Activated naive CD4-positive, alpha-beta T cell treated with anti-CD3 and anti-CD28 coated beads, Interleukin-2, amount 10 ng/mL, durations not matched to agents 7 days and 5 days (primary cell): ENCODE measurements around the gene TBC1D9B.

ENCODE experiments used
- CTCF ChIA-PET: fragments of 350-600 bp; sonication (Branson Sonifier 250); formaldehyde crosslinking; loops from one replicate; lab custom pipeline; 2021; ENCODE audit warnings: antibody characterized with exemption; lab: Charles Lee
- DNase-seq: peaks from one replicate; pipeline ENCODE4 v3.0.0-alpha.2; 2020
- H3K27ac Mint-ChIP-seq: one replicate; pipeline ENCODE4 v1.8.0; 2021; ENCODE audit warnings: mild to moderate bottlenecking, moderate library complexity, mixed read lengths
- H3K27me3 Mint-ChIP-seq: one replicate; pipeline ENCODE4 v1.8.0; 2021; ENCODE audit warnings: mild to moderate bottlenecking, mixed read lengths
- H3K36me3 Mint-ChIP-seq: one replicate; pipeline ENCODE4 v1.8.0; 2021; ENCODE audit warnings: mixed read lengths
- H3K4me1 Mint-ChIP-seq: one replicate; pipeline ENCODE4 v1.8.0; 2021; ENCODE audit warnings: mixed read lengths
- H3K4me3 Mint-ChIP-seq: one replicate; pipeline ENCODE4 v1.8.0; 2021; ENCODE audit warnings: mild to moderate bottlenecking, moderate library complexity, mixed read lengths
- H3K9me3 Mint-ChIP-seq: one replicate; pipeline ENCODE4 v1.8.0; 2021; ENCODE audit warnings: mixed read lengths

The TBC1D9B gene

GRCh38 chr5:179885491-179886090 lies 22.1 kb downstream of the TBC1D9B start:
- no peak for DNase-seq
- Mint-ChIP-seq H3K4me3 (no peak overlapping the region), H3K4me1 (no peaks in the 10 kb centered on the region), H3K9me3 (peaks cover 26% of the 10 kb centered on the region), H3K36me3 (peaks cover 64% of the 10 kb centered on the region), H3K27me3 (no peaks in the 10 kb centered on the region), H3K27ac (no peak overlapping the region)
- CTCF ChIA-PET = no interaction called here

- no peaks in the 10 kb centered on the region for H3K27me3 Mint-ChIP-seq
- peaks cover 26% of the 10 kb centered on the region for H3K9me3 Mint-ChIP-seq
- no peaks in the 10 kb centered on the region for H3K4me1 Mint-ChIP-seq
- no peak overlapping the region for H3K4me3 Mint-ChIP-seq
- no peak for DNase-seq
- CTCF ChIA-PET = interaction anchor here (2.2 kb wide), 1 partner anchor 12 kb away, joined by 6 read pairs; no protein-coding TSS in a partner anchor
- no peak overlapping the region for H3K27ac Mint-ChIP-seq
- H3K36me3 Mint-ChIP-seq = peaks cover 53% of the 10 kb centered on the region
Measured at GRCh38 chr5:179883163-179883562, 24.5 kb downstream of the TBC1D9B start.

GRCh38 chr5:179882338-179882737 lies 25.4 kb downstream of the TBC1D9B start:
- Mint-ChIP-seq H3K4me1 (no peaks in the 10 kb centered on the region), H3K4me3 (no peak overlapping the region), H3K27ac (no peak overlapping the region), H3K36me3 (peaks cover 55% of the 10 kb centered on the region), H3K9me3 (peaks cover 26% of the 10 kb centered on the region), H3K27me3 (no peaks in the 10 kb centered on the region)
- CTCF ChIA-PET = interaction anchor here (2.2 kb wide), 1 partner anchor 11 kb away, joined by 6 read pairs; no protein-coding TSS in a partner anchor
- DNase-seq = no peak

- H3K9me3 Mint-ChIP-seq = peaks cover 26% of the 10 kb centered on the region
- no peaks in the 10 kb centered on the region for H3K4me1 Mint-ChIP-seq
- no peak for DNase-seq
- CTCF ChIA-PET = interaction anchor here (2.2 kb wide), 1 partner anchor 10 kb away, joined by 6 read pairs; no protein-coding TSS in a partner anchor
- H3K27me3 Mint-ChIP-seq = no peaks in the 10 kb centered on the region
- no peak overlapping the region for H3K4me3 Mint-ChIP-seq
- H3K36me3 Mint-ChIP-seq = peaks cover 50% of the 10 kb centered on the region
- no peak overlapping the region for H3K27ac Mint-ChIP-seq
Measured at GRCh38 chr5:179880848-179881590, 26.7 kb downstream of the TBC1D9B start.

GRCh38 chr5:179880066-179880650 lies 27.5 kb downstream of the TBC1D9B start:
- peaks cover 22% of the 10 kb centered on the region for H3K9me3 Mint-ChIP-seq
- H3K4me1 Mint-ChIP-seq = no peaks in the 10 kb centered on the region
- H3K27me3 Mint-ChIP-seq = no peaks in the 10 kb centered on the region
- no peak overlapping the region for H3K4me3 Mint-ChIP-seq
- DNase-seq = no peak
- CTCF ChIA-PET = interaction anchor here (1.3 kb wide), 1 partner anchor 11 kb away, joined by 5 read pairs; no protein-coding TSS in a partner anchor
- H3K36me3 Mint-ChIP-seq = peaks cover 46% of the 10 kb centered on the region
- no peak overlapping the region for H3K27ac Mint-ChIP-seq

- no peaks in the 10 kb centered on the region for H3K27me3 Mint-ChIP-seq
- no peak overlapping the region for H3K4me3 Mint-ChIP-seq
- DNase-seq = no peak
- CTCF ChIA-PET = interaction anchor here (1.3 kb wide), 1 partner anchor 10 kb away, joined by 5 read pairs; no protein-coding TSS in a partner anchor
- H3K4me1 Mint-ChIP-seq = no peaks in the 10 kb centered on the region
- no peak overlapping the region for H3K27ac Mint-ChIP-seq
- peaks cover 44% of the 10 kb centered on the region for H3K36me3 Mint-ChIP-seq
- H3K9me3 Mint-ChIP-seq = peaks cover 18% of the 10 kb centered on the region
Measured at GRCh38 chr5:179879690-179880010, 28.0 kb downstream of the TBC1D9B start.

- no peak for DNase-seq
- Mint-ChIP-seq H3K36me3 (peaks cover 39% of the 10 kb centered on the region), H3K9me3 (peaks cover 13% of the 10 kb centered on the region), H3K27ac (no peak overlapping the region), H3K27me3 (no peaks in the 10 kb centered on the region), H3K4me3 (no peak overlapping the region), H3K4me1 (no peaks in the 10 kb centered on the region)
- CTCF ChIA-PET = interaction anchor here (1.3 kb wide), 2 partner anchors 10 to 77 kb away, joined by 3 to 5 read pairs; no protein-coding TSS in a partner anchor
Measured at GRCh38 chr5:179879003-179879689, 28.6 kb downstream of the TBC1D9B start.

GRCh38 chr5:179878222-179879002 lies 29.3 kb downstream of the TBC1D9B start:
- Mint-ChIP-seq H3K4me3 (no peak overlapping the region), H3K27me3 (no peaks in the 10 kb centered on the region), H3K4me1 (no peaks in the 10 kb centered on the region), H3K27ac (no peak overlapping the region), H3K9me3 (peaks cover 7% of the 10 kb centered on the region), H3K36me3 (peaks cover 33% of the 10 kb centered on the region)
- no peak for DNase-seq
- CTCF ChIA-PET = interaction anchor here (1.3 kb wide), 2 partner anchors 9 to 77 kb away, joined by 3 to 5 read pairs; no protein-coding TSS in a partner anchor

GRCh38 chr5:179876610-179876952 lies 31.1 kb downstream of the TBC1D9B start:
- CTCF ChIA-PET = interaction anchor here (0.6 kb wide), 1 partner anchor 182 kb away, joined by 4 read pairs; no protein-coding TSS in a partner anchor
- DNase-seq = no peak
- Mint-ChIP-seq H3K9me3 (no peaks in the 10 kb centered on the region), H3K4me1 (no peaks in the 10 kb centered on the region), H3K36me3 (peaks cover 22% of the 10 kb centered on the region), H3K27me3 (no peaks in the 10 kb centered on the region), H3K27ac (no peak overlapping the region), H3K4me3 (no peak overlapping the region)

GRCh38 chr5:179875741-179876609 lies 31.7 kb downstream of the TBC1D9B start:
- no peak overlapping the region for H3K27ac Mint-ChIP-seq
- peaks cover 23% of the 10 kb centered on the region for H3K36me3 Mint-ChIP-seq
- CTCF ChIA-PET = no interaction called here
- no peak overlapping the region for H3K4me3 Mint-ChIP-seq
- no peaks in the 10 kb centered on the region for H3K4me1 Mint-ChIP-seq
- H3K9me3 Mint-ChIP-seq = no peaks in the 10 kb centered on the region
- DNase-seq = no peak
- no peaks in the 10 kb centered on the region for H3K27me3 Mint-ChIP-seq

- Mint-ChIP-seq H3K36me3 (peaks cover 24% of the 10 kb centered on the region), H3K4me1 (no peaks in the 10 kb centered on the region), H3K4me3 (no peak overlapping the region), H3K9me3 (no peaks in the 10 kb centered on the region), H3K27me3 (no peaks in the 10 kb centered on the region), H3K27ac (no peak overlapping the region)
- DNase-seq = no peak
- CTCF ChIA-PET = no interaction called here
Measured at GRCh38 chr5:179874536-179875292, 33.0 kb downstream of the TBC1D9B start.

GRCh38 chr5:179874136-179874535 lies 33.6 kb downstream of the TBC1D9B start:
- Mint-ChIP-seq H3K36me3 (peaks cover 24% of the 10 kb centered on the region), H3K27me3 (no peaks in the 10 kb centered on the region), H3K4me1 (no peaks in the 10 kb centered on the region), H3K4me3 (no peak overlapping the region), H3K27ac (no peak overlapping the region), H3K9me3 (no peaks in the 10 kb centered on the region)
- CTCF ChIA-PET = no interaction called here
- no peak for DNase-seq
